ENCODE data around the gene ARF5. TPM values are rescaled to one million over a fixed set of nuclear protein-coding genes. Genes with fewer than 3 reads are reported as not detected.
"Not testable (repeated sequence)": the region's sequence is repeated elsewhere in the genome, so short reads cannot be mapped to it uniquely, and the experiment has no call there.

Gene ARF5
- total RNA-seq (2014; rRNA removed; shearing (Covaris generic)), result 183 and 245 TPM in 2 replicates

DNA sequence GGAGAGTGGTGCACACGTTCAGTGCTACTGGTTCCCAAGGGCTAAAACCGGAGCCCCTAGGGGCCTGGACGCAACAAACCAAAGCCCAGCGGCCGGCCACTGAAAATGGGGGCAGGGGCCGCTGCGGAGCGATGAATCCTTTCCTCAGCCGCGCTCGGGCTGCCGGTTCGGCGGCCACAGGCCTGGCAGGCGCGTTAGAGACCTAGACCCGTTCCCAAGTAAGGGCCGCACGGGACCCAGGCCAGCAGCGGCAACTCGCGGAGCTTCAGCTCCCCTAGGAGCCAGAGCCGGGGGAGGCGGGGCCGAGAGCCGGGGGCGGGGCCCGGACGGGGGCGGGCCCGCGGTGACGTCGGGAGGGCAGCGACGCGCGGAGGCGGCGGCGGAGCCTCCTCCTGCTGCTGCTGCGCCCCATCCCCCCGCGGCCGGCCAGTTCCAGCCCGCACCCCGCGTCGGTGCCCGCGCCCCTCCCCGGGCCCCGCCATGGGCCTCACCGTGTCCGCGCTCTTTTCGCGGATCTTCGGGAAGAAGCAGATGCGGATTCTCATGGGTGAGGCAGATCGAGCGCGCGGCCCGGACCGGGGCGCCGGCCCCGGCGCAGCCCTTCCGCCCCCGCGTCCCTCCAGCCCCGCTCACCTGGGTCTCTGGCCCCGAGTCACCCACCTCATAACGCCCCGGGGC, at the start of gene ARF5:
ARF5 (plus strand) TSS at position 393 of the 678 bp plus-strand sequence; CDS start at position 481, 88 bp downstream.
- peak; percentile 58 for DNase-seq (ENCODE audit: low spot score)

DNA sequence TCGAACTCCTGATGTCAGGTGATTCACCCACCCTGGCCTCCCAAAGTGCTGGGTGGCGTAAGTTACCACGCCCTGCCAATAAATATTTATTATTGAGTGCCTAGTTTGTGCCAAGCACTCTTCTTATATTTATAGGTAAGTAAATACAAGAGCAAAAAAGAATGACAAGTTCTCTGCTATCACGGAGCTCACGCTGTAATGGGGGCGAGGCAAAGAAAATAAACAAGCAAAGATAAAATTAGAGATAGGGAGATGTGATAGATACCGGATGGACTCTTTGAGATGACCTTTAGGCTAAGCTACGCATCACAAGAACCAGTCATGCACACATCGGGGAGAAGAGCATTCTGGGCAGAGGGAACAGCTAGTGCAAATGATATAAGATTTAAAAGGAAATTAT, 49.1 kb upstream of the ARF5 start:
- no peak for DNase-seq (ENCODE audit: low spot score)

DNA sequence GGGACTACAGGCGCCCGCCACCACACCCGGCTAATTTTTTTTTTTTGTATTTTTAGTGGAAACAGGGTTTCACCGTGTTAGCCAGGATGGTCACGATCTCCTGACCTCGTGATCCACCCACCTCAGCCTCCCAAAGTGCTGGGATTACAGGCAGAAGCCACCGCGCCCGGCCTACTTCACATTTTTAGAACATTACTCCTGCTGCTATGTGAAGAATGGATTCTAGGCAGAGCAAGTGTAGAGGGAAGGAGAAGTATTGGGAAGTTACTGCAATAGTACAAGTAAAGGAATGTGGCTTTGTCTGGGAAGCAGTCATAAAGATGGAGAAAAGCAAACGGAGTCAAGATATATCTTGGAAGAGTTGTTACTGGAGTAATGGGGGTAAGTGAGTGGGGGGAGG, 47.8 kb upstream of the ARF5 start:
- DNase-seq (ENCODE audit: low spot score), result not testable (repeated sequence)

DNA sequence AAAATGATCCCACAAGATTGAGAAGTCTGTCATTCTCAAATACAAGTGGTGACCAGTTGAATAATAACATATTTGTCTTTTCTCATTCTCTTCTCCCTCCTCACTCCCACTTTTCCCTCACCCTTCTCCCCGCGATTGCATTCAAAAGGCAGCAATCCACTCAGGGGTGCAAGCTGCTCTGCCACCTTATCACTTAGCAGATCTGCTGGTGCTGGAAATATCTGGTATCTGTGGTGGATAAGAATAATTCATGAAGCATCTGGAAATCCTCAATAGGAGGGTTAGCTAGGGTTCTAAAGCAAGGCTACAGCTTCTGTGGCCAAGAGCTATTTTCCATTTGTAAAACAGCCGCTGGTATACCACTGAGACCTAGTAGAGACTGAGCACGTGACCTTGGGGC, 46.7 kb upstream of the ARF5 start:
- no peak for DNase-seq (ENCODE audit: low spot score)

DNA sequence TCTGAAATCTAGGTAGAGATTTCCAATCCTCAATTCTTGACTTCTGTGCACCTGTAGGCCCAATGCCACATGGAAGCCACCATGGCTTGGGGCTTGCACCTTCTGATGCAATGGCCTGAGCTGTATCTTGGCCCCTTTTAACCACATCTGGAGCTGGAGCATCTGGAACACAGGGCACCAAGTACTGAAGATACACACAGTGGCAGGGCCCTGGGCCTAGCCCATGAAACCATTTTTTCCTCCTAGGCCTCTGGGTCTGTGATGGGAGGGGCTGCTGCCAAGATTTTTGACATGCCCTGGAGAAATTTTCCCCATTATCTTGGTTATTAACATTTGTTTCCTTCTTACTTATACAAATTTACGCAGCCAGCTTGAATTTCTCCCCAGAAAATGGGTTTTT, 41.9 kb upstream of the ARF5 start:
- DNase-seq (ENCODE audit: low spot score), result no peak

DNA sequence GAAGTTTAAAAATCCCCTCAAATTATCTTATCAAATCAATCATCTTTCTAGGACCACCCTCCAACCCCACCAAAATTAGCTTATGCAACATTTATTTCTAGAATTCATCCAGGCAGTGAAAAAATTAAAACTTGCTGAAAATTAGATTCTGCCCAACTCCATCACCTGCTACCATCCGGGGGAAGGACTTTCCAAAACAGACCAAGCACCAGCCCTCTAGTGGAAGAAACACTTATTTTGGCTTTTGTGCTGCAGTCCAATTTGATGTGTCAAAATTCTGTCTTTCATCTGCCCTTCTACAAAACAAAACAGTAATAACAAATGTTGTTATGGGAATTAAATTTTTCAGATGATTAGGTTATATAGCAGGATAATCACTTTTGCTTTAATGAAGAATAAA, 38.0 kb upstream of the ARF5 start:
- DNase-seq (ENCODE audit: low spot score), result no peak

DNA sequence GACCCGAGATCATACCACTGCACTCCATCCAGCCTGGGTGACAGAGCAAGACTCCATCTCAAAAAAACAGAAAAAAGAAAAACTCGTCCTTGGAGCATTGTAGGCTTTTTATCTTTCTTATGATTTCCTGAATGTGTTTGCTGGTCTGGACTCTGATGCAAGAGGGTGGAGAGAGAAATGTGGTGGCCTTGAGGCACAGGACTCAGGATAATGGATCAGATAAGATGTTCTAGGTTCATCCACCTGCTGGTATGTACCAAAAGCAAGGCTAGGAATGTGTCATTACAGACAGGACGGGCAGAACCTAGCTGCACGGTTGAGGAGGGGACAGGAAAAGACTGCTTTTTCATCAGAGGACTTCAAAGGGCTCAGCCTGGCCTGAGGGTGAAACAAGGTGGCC, 36.3 kb upstream of the ARF5 start:
- DNase-seq (ENCODE audit: low spot score), result no peak

DNA sequence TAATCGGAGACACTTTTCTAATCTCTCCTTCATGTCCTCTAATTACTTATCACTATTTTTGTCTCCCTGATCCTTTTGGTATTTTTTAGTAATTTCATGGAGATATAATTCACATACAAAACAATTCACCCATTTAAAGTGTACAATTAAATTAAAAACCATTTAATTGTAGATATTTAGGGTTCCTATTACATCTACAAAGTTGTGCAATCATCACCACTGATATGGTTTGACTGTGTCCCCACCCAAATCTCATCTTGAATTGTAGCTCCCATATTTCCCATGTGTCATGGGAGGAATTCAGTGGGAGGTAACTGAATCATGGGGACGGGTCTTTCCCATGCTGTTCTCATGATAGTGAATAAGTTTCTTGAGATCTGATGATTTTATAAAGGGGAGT, 31.8 kb upstream of the ARF5 start:
- no peak for DNase-seq (ENCODE audit: low spot score)

DNA sequence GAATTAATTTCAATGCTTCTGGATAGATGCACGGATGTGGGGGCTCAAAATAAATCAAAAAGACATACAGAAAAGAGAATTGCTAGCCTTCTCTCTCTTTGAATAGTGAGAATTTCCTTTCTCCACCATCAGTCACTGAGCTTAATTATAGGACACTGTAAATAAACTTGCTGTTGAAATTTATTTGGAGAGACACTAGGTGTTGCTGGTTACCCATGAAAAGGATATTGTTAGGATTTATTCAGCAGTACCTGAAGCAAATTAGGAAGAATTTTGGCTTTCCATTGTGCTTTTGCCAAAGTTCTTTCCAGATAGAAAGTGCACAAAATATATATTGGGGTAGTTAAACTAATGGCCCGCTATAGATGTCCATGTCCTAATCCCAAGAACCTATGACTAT, 30.4 kb upstream of the ARF5 start:
- no peak for DNase-seq (ENCODE audit: low spot score)

DNA sequence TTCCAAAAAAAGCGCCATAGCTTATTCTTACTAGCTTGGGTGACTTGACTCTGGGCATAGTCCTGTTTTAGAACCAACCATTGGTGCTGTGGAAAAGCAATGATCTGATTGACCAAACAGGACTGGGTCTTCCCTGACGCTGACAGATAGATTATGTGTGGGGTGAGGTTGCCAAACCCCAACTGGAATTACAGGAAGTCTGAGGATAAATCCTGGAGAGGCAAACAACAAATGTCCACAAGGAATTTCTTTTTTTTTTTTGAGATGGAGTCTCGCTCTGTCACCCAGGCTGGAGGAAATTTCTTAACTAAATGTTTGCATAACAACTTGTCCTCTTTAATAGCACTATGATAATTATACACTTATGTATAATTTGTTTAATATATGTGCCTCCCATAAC, 22.0 kb upstream of the ARF5 start:
- no peak for DNase-seq (ENCODE audit: low spot score)

DNA sequence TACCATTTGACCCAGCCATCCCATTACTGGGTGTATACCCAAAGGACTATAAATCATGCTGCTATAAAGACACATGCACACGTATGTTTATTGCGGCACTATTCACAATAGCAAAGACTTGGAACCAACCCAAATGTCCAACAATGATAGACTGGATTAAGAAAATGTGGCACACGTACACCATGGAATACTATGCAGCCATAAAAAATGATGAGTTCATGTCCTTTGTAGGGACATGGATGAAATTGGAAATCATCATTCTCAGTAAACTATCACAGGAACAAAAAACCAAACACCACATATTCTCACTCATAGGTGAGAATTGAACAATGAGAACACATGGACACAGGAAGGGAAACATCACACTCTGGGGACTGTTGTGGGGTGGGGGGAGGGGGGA, 20.2 kb upstream of the ARF5 start:
- DNase-seq (ENCODE audit: low spot score), result not testable (repeated sequence)

DNA sequence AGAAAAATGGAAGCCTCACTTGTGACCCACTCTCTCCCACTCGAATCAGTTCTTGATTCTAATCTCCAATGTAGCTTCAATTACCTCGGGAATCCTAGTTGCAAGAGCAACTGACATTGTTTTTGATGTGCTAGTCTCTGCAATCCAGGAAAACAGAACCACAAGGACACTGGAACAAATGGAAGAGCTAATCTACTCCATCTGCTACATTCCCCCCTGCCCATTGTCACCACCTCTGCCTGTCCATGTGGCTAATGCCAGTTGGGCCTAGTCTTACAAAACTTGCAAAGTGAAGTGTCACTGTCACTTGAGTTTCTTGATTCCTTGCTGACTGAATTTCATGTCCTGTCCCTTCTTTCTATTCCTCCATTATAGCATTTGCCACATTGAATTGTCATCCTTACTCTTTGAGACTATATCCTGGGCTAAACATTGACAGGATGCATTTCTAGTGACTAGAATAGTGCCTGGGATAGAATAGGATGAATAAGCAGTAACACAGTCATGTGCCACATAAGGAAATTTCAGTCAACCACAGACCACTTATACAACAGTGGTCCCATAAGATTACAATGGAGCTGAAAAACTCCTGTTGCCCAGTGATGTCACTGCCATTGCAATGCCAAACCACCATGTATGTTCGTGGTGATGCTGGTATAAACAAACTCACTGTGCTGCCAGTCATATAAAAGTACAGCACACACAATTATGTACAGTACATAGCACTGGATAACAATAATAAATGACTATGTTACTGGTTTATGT, 16.3 kb upstream of the ARF5 start:
- no peak for DNase-seq (ENCODE audit: low spot score)

DNA sequence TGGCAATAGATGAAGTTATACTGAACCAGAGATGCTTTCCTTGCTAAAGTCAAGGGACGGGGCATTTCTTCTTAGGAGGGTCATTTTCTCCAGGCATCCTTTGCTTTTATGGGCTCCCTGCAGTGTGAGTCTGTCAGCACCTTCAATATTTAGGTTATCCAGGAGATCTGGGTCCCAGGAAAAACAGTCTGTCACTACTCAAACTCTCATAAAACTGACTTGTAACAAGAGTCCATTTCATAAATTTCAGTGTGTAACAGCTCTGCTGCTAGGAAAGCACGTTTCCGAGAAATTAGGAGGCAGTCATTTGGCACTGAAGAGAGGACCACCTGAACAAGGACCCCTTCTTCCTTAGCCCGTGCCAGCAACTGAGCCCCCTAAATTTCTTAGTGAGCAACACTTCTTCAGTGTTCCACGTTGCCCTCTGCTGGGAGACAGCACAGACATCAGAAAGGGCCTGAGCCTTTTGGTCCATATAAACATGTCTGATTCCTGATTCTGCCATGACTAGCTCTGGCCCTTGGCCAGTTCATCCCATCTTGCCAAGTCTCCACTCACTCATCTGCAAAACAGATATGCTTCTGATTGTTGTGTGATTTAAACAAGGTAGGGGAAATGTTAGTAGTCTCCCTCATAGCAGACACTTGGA, 10.1 kb upstream of the ARF5 start:
- no peak for DNase-seq (ENCODE audit: low spot score)

DNA sequence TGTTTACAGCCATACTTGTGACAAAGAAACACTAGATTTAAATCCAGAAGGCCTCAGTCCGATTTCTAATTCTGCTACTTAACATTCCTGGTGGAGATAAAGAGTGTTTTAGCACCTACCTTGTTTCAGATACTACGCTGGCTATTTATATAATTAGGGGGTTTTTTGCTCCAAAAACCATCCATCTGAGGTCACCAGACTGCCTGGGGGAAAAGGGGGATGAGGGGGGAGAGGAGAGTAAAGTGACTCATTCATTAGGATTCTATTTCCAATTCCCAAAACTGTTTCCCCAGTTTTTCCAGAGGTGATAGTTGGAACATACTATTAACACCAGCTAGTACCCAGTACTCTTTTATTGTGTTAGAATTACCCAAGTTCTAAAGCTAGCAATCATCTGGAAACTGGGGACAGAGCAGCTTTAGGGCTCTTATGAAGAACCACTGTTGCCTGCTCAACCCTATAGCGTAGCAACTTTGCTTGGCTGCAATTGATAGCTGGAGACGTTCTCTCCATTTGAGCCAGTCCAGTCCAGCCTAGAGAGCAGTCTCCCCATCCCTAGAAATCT, 9.4 kb upstream of the ARF5 start:
- no peak for DNase-seq (ENCODE audit: low spot score)

DNA sequence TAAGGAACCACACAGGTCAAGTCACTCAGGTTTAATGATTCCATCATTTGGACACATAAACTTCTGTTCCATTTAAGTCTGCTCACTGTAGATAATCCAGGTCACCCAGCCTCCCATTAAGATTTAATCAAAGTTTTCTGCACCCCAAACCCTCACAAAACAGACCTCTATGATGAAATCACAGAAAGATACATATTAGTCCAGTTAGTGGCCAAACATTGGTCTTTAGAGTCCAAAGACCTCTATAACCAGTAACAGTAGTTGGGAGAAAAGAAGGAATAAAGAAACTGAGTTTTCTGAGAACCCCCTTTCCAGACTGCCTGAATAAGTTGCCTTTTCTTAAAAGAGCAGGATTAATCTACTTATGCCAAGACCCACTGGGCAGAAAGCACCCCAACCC, 7.6 kb upstream of the ARF5 start:
- DNase-seq (ENCODE audit: low spot score), result no peak

DNA sequence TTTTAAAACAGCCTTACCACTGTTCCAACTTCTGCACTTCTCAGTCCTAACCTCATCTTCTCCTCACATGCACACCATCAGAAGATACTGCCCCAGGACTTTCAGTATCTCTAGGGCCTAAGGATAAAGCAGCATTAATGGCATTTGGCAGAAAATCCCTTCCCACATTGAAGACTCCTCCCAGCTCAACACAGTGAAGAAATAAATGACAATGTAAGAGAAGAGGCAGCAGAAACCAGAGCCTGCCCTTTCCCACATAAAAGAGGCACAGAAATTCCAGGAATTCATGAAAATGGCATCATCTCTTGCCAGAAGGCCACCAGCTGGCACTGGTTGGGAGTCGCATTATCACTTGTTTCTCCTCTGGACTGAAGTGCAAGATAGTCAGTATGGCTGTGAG, 6.5 kb upstream of the ARF5 start:
- DNase-seq (ENCODE audit: low spot score), result no peak

DNA sequence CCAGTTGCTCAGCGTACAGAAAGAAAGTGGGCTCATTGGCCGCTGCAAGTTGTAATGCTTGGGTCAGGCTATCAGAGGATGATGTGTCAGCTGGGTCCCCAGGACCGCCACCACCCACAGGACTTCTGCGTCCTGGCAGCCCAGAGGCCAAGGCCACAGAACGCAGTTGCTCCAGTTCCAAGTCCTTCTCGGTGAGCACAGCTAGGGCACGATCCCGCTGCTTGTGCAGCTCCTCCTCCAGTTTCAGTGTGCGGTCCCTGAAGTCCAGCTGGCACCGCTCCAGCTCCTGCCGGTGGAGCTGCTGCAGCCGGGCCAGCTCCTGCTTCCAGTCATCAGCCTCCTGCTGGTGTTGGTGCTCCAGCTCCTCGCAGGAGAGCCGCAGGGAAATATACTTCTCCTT, 5.8 kb upstream of the ARF5 start:
- no peak for DNase-seq (ENCODE audit: low spot score)

DNA sequence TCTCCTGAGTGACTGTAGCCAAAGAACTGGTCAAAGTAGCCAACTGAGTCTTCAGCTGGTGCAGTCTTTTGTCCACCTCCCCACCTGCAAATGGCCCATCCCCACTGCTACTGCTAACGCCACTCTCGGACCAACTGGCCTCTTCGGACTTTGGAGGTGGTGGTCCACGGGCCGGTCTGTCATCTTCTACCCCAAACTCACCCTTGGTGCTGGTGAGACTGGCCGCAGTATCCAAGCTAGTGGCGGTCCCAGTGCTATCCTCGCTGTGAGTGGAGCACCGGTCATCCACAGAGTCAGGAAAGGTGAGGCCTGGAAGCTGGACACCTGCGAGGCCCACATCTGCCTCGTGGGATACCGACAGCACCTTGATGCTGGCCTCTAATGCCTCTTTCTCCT, 3.6 kb upstream of the ARF5 start:
- no peak for DNase-seq (ENCODE audit: low spot score)

DNA sequence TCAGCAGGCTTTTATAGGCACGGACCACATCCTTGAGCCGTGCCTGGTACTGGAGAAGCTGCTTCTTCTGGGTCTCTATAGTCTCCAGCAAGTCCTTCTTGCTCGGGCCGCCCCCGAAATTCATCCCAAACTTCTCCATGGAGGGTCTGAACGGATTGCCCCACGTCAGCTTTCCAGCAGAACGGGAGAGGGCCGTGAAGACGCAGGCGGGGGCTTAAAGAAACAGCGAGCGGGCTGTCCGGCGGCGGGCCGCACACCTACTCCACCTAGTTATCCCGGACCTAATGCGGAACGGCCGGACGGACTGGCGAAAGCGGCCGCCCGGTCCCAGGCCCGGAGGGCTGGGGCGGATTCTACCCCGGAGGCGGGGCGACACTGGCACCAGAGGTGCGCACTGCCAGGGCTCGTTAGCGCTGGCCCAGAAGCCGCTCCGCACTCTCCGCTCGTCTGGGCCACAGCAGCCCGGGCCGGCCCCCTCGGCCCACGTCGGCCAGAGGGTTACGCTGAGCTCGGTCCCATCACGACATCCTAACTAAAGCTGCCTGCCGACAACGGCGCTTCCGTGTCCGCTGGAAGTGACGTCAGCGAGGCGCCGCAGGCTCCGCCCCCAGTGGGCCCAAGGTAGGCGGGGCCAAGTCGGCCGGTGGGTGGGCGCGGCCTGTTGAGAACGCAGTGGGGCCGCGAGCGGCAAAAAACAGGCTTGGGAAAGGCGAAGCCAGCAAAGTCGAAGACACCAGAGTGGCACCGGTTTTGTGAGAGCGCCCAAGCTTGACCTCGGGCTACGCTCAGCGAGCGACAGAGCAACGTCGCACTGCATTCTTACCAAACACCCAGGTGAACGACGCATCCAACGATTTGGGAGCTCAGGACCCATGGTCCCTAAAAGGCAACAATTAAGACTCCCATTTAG, 2.9 kb upstream of the ARF5 start, which contains the start of gene GCC1:
GCC1 (minus strand) TSS at position 553 of the 910 bp plus-strand sequence; CDS start at position 139, 414 bp downstream.
- peak; percentile 56 for DNase-seq (ENCODE audit: low spot score)

DNA sequence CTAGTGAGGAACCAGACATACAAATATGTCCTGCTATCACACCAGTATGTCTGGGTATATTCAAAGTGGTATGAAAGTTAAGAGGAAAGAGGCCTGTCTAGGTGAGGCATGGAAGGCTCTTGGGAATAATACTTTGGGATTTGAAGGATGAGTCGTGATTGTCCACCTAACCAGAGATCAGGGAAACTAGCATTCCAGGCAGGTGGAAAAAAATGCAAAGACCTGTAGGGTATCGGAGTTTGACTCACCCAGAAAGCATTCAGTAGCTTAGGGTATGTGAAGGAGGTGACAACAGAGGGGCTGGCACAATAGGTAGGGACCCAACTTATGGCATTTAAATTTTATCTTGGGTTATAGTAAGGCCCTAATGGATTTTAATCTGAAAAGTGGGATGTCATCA, 1.9 kb upstream of the ARF5 start:
- DNase-seq (ENCODE audit: low spot score), result no peak

DNA sequence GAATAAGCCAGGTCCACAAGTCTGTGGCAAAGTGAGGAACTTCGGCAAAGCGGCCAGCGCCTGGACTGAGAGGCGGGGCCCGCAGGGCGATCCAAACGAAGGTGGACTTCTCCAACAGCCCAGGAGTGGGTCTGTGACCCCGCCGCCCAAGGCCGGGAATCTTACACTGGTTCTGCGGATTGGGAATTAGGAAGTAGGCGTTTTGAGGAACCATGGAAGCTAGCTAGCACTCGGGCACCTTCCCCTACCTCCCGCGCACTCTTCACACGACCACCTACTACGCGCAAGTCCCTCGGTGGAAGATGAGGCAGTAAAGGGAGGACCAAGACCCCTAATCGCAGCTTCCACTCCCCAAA, 570 bp upstream of the ARF5 start:
- DNase-seq (ENCODE audit: low spot score), result no peak
